GM19043 (cell line): ENCODE results near the gene REPS1.

Source experiments
- ATAC-seq: cut with Tn5 transposase; IDR thresholded peaks from one replicate; pipeline ENCODE4 v1.9.1; 2021; ENCODE audit warnings: low read depth; ENCODE audit not compliant: unreplicated experiment

Gene REPS1

DNA sequence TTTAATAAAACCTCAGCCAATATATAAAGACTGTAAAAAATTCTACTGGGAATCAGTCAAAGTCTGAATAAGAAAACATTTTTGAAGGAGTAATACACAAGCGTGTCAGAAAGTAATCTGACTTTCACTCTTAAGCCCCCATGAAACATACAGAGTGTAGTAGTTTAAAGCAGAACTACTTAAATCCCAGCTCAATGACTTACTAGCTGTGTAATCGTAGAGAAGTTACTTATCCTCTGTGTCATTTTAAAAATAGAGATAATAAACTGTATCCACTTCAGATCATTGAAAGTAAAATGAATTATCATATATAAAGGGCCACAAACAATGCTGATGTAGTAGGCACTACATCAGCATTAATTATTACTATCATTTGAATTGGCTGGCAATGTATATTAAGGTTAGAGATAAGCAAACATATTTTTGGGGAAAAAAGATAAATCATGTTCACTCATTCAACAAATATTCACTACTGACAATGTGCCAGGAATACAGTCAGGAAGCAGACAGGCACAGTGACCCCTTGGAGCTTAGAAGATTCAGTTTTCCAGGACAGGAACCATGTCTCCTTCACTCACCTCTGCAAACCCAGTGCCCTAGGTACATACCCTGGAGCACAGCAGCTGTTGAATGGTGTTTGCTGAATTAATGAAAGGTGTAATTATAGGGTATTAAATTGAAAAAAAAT, 14.4 kb downstream of the REPS1 start:
- ATAC-seq, result no peak

DNA sequence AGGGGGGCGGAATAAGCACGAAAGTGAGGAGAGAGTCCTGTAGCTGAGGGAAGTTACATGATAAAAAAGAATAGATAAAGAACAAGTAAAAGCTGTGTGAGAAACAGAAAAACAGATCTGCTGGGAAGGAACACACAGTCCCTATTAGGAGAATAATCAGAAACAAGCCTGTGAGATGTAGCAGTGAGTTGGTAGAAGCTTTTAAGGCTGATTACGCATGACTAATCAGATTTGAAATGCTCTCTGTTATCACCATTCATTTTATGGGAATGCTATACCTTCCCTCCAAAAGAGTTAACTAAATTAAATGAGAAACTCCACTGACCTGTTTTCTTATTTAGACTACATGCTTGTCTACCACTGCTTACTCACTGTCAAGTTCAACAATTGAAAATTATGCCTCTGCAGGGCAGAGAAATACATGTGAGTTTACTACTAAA, 15.8 kb downstream of the REPS1 start:
- ATAC-seq, result no peak

DNA sequence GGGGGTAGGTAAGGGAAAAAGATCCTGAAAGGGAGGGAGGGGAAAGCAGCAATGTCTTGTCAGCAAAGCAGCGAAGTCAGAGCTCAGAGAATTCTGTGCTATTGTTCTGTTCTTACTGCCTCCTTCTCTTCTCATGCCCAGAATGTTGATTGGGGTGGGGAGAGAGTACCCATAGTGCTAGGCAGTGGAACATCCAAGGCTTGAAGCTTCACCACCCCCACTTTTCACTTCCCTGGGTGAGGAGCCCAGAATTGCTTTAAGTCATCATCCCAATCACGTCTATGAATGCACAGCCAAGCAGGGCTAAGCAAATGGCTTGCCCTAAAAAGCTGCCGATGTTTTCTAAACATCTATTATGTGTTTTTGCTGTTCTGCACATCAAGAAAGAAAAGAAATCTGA, 16.5 kb downstream of the REPS1 start:
- no peak for ATAC-seq

DNA sequence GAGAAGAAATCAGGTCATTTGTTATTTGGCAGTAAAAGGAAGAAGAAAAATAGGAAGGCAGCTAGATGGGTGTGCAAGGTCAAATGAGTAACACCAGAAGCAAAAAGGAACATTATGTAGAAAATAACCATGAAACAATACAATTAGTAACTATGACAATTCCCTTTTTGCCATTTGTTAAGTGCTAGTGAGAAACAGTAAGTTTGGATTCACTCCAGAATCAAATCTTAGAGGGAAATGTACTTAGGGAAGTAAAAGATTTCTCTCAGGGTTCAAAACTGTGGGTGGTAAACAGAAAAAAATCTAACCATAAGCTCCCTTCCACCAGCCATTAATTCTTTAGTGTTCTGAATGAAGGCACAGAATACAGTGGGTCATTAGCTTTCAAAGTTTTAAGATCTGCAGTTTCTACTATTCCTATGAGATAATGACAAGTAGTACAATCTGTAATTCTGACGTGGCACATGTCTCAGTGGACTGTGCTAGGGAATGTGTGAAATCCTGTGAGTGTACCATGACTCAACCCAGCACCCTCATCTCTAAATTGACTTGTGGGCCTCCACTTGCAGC, 17.1 kb downstream of the REPS1 start:
- no peak for ATAC-seq

DNA sequence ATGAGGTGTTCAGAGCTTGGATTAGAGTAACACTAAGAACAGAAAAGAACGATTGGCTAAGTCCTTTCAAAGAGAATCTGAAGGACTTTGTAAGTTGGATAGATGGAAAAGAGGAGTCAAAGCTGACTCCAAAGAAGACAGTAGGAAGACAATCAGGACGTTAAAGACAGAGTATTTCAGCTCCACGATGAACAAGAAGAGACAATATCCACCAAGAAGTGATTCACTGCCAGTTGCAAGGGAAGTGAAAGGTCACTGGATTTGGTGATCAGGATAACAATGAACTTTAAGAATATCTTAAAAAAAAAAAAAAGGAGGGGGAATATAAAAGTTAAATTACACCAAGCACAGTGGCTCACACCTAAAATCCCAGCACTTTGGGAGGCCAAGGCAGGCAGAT, 17.9 kb downstream of the REPS1 start:
- ATAC-seq, result no peak

DNA sequence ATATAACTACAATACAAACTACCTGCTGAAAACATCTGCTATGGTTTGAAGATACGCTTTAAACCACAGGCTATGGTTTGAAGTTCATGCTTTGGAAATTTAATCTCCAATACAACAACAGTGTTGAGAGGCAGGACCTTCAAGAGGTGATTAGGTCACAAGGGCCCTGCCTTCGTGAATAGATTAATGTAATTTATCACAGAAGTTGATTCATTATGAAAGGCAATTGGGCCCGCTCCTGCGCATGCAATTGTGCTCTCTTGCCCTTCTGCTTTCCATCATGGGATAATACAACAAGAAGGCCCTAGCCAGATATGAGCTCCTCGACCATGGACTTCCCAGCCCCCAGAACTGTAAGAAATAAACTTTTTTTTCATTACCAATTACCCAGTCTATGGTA, 21.2 kb downstream of the REPS1 start:
- no peak for ATAC-seq

DNA sequence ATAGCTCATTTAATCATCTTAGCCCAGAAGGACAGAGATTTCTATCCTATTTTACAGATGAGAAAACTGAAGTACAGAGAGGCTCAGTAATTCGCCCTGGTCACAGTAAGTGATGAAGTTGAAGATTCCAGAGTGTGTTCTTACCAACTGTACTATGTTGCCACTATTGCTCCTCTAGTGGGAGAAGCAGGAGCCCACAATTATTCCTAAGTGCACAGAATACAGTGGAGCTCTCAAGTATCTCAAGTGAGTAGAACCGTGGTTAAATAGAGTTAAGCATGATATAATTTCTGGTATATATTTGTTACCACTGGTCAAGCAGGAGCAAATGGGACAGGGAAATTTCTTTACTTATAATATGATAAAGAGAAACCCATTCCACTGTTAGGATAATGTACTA, 22.1 kb downstream of the REPS1 start:
- no peak for ATAC-seq

DNA sequence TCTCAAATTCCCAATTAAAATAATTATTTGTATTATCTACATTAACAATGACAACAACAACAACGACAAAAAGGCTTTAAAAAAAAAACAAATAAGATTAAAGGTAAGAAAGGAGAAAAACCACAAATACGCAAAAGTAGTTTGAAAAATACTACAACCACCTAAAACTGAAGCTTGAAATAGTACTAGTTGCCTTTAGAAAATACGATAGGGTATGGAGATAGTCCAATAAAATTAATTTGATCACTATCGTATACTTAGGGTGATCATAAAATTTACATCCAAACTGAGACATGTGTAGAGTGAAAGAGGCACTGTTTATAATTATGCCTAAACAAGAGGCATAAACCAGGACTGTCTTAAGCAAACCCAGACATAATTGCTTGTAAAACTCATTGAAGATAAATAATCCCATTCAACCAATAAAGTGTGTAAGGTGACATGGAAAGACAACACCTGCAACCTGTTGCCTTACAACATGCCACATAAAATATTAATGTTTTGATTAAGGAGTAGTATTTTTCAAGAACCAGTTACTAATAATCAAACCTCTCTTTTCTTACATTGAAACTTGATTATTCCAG, 22.7 kb downstream of the REPS1 start:
- no peak for ATAC-seq

DNA sequence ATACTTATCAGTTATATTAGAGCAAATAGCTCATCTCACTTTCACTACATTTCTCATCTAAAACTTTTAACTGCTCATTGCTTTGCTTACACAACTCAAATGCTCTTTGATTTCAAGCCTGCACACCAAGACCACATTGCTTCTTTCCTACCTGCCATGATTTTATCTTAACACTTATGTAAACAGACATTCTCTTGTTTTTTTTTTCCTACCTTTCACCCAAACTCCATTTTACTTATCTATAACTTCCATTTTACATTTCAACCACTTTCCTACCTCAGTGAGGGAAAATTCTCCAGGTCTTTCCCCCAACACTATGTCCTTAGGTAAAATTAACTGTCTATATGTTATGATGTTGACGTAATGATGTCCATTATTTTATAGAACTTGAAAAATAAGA, 24.0 kb downstream of the REPS1 start:
- no peak for ATAC-seq

DNA sequence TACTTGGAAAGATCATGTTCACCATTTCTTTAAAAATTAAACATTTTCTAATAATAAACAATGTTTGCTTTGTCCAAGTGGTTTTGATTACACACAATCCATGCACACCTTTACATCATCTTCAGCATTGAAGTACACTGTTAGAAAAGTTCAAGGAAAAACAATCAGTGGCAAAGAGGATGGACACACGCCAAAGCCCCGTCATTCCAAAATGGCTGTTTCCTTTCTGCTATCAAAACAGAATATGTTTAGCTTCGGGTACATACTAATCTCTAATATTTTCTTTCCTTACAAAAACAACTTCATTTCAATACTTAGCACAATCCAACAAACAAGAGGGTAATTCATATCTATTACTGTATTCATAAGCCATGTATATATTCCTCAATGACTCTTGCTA, 24.5 kb downstream of the REPS1 start:
- no peak for ATAC-seq

DNA sequence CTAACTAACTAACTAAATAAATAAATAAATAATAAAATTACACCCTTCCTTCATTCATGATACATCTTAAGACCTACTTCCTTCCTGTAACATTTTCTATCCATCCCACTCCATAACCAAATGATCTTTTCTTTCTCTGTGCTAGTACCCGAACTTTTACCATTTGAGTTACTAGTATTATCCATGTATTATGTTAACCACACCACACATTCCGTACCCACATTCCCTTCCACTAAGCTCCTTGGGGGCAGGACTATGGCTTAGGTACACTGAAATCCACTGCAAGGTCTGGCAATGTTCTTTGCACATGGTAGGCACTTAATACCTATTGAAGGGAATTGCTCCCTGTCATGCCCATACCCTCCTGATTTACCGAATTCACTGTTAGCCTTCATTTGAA, 24.9 kb downstream of the REPS1 start:
- no peak for ATAC-seq

DNA sequence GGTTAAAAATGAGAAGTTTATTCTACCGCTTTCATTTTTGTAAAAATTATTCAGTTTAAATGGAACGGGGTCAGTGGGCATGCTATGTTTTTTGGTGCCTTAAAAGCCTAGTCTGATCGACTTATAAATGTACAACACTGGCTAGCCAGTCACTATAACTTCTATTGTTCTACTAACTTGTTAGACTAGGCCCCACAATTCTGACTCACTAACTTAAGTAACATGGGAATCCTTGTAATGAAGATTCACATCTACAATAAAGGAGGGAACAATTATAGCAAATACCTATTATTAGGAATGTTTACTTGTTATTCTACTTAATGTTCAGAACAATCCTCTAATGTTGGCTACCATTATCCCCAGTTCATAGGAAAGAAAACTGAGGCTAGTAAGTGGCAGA, 28.5 kb downstream of the REPS1 start:
- ATAC-seq, result no peak

DNA sequence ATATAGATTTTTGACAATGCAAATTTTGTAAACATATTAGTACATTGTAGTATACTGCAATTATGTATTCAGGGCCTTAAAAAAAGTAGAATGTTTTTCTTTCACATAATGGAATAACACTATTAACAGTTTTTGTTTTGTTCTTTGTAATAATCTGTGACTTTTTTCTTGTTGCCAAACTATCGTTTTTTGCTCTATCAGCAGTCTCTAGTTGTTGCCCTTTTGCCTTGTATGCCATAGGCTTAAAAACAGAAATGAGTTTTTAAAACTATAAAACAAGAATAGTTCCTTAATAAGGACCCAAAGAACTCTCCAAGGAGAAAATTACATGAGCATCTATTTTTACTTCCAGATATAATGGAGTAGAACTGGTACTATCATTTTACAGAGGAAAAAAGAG, 29.5 kb downstream of the REPS1 start:
- no peak for ATAC-seq

DNA sequence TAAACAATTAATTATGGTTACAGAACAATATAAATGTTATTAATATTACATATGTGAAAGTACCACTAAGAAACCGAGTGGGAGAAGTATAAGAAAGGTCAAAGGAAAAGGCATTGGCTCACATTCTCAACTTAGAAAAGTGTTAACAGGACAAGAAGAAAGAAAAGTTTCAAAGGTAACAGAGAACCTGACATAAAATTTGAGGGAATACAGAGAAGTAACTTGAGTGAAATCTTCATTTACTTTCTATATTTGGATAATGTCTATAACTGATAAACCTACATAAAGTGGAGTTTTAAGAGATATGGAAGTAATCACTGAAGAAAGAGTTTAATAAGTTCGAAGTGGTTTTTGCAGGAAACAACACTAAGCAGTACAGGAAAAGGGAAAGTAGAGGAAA, 30.1 kb downstream of the REPS1 start:
- ATAC-seq, result no peak

DNA sequence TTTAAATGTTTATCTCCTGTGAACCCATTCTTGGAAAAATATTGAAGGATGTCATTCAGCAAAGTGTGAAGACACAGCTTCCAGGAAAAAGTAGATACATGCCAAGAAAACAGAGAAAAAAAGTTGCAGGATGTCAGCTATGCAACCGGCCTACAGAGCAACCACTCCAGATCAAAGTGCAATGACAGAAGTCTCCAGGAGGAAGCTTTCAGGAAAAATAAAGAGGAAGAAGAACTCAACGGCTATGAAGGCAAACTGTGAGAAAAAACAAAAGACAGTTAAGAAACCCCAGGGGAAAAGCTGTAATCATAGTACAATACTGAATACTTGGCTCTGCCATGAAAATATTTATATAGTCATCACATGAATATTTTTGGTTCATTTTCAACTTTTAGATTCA, 30.6 kb downstream of the REPS1 start:
- no peak for ATAC-seq

DNA sequence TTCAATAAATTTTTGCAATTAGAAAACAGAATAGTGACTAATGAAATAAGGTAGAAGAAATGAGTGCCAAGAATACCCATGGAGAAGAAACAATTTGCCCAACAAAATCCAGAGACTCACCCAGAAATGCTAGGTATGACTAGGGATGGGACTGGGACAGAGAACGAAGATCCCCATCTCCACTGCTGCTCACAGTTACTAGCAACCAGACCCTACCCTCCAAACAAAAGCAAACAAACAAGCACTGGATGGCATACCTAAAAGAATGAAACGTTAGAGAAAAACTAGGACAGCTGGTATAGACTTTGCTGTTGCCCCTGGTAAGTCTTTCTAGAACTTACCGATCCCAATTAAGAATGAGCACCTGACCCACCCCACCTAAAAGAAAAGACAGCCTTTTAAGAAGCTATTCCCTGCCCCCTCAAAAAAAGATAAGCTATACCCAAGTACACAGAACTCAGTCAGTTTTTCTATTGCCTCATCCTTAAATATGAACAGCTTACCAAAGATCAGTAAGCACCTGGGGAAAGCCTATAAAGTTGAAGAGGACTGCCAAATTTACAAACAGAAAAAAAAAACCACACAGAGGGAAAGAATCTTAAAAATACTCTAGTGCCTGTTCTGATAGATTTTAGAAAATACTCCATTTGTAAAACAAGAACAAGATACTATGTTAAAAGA, 31.7 kb downstream of the REPS1 start:
- ATAC-seq, result no peak

DNA sequence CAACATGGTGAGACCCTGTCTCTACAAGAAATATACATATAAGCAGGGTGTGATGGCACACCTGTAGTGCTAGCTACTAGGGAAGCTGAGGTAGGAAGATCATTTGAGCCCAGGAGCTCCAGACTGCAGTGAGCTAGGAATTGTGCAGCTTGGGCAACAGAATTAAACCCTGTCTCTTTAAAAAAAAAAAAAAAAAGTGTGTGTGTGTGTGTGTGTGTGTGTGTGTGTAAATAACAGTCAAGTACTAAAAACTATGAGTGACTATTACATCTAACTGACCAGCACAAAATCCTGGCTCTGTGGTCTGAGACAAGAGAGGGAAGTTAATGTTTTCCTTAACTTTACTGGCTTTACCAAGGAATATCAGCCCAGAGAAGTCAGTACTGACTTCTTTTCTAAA, 32.8 kb downstream of the REPS1 start:
- ATAC-seq, result no peak

DNA sequence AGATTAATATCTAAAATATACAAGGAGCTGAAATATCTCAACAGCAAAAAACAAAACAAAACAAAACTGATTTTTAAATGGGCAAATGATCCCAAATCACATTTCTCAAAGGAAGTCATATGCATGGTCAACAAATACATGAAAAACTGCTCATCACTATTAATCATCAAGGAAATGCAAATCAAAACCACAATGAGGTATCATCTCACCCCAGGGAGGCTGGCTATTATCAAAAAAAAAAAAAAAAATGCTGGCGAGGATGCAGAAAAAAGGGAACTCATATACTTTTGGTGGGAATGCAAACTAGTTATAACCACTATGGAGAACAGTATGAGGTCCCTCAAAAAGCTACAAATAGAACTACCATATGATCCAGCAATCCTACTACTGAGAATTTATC, 34.6 kb downstream of the REPS1 start:
- ATAC-seq, result no peak

DNA sequence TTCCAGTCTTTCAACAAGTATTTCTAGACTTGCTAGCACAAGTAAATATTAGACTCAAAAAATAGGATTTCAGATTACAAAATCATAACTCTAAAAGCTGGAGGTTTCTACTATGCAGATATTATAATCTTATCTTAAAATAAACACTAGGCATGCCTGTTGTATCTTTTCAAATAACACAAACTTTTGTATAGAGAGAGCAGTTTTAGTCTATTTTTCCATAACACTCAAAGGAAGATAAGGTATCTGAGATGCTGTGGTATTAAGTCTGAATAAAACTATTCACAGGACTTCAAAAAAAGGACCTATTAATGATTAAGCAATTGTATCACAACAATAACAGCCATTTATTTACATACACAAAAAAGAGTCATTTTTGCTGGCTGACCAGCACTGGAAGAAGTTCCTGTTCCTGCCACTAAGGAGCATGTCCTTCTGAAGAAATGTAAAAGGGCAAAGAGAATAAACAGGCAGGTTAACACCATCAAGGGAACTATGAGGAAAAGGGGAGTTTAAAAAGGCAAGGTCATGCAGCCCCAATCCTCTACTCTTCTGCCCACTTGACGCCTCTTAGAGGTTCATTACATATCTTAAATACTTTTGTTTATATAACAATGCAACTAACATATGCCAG, 39.4 kb downstream of the REPS1 start:
- no peak for ATAC-seq

DNA sequence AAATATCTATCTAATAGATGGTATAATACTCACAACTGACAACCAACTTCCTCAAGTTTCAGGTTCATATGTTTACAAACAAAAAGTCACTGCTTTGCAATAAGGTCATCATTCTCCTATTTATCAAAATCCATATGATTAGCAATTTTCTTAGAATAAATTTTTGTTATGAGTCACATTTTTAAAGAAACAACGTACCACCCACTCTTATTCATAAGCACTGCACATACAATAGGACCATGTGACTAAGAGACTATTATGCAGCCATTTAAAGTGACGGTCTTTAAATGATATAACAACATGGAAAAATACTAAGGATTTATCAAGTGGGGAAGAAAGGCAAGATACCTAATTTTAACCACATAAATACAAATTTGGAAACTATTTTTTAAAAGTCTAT, 40.0 kb downstream of the REPS1 start:
- ATAC-seq, result no peak

DNA sequence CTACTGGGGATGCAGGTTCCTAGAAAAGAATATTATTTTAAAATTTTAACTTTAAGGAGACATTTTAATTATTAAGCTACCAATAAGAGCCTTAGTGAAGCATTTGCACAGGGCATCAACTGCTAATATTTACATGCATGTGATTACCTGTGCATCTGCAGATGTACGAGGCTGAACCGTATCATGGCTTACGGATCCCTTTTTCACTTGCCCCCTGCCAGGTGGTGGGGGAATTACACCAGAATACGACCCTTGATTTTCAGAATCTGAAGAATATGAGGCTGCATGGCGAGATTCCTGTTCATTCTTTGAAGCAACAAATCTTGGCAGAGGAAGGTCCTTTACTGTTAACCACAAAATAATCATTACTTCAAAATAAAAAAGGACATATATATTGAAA, 42.7 kb downstream of the REPS1 start:
- no peak for ATAC-seq
